Measurements from ENCODE around the gene CD80. TPM values are rescaled to one million over a fixed set of nuclear protein-coding genes. Genes with fewer than 3 reads are reported as not detected.
"Not testable (repeated sequence)": the region's sequence is repeated elsewhere in the genome, so short reads cannot be mapped to it uniquely, and the experiment has no call there.

CD80 gene
- total RNA-seq, 1 donor: not detected

DNA sequence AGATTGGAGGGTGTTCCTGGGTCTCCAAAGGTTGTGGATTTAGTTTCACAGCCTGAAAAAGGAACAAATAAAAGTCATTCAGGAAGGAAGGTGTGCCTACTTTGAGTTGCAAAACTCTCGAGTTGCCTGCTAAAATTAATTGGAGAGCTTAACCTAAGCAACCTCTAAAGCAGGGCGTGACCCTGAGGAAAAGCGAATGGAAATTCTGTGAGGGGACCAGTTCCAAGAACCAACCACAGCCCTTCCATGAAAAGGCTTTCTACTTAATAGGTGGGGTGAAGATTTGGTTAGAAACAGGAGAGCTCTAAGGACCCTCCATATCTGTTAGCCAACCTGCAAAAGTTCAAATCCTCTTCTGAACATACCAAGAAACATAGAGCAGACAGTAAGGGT lies 1.5 kb downstream of the CD80 start:
- no peak for DNase-seq (ENCODE audit: low read depth)
- TF ChIP-seq, protein P1, sequence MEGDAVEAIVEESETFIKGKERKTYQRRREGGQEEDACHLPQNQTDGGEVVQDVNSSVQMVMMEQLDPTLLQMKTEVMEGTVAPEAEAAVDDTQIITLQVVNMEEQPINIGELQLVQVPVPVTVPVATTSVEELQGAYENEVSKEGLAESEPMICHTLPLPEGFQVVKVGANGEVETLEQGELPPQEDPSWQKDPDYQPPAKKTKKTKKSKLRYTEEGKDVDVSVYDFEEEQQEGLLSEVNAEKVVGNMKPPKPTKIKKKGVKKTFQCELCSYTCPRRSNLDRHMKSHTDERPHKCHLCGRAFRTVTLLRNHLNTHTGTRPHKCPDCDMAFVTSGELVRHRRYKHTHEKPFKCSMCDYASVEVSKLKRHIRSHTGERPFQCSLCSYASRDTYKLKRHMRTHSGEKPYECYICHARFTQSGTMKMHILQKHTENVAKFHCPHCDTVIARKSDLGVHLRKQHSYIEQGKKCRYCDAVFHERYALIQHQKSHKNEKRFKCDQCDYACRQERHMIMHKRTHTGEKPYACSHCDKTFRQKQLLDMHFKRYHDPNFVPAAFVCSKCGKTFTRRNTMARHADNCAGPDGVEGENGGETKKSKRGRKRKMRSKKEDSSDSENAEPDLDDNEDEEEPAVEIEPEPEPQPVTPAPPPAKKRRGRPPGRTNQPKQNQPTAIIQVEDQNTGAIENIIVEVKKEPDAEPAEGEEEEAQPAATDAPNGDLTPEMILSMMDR (IDR thresholded peaks at IDR 0.05; ENCODE audit: insufficient read depth, low read depth, low read length): no peak
- H3K4me3 ChIP-seq (ENCODE audit: low read depth, low read length): no peak overlapping the region

DNA sequence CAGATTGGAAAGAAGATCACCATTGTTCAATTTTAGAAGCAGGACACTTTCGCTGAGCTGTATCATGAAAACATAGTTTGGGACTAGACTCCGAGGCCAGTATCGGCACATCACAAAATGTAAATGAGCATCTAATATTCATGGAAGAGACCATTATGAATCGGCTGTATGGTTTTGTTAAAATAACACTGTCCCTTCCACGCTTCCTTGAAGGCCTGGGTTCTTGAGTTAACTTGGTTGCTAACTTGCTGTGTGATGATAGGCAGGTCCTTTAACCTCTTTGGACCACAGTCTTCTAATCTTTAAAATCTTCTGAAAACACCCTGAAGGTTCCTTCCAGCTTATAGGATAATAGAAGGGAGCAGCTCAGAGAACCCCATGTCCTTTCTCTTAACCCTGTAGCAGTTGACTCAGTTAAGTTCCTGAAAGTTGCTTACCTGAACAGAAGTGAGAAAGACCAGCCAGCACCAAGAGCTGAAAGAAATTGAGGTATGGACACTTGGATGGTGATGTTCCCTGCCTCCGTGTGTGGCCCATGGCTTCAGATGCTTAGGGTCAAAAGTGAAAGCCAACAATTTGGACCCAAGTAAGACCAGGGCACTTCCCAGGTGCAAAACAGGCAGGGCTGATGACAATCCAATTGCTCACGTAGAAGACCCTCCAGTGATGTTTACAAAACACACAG lies 2.1 kb downstream of the CD80 start:
- TF ChIP-seq, protein P1 (IDR thresholded peaks at IDR 0.05; ENCODE audit: insufficient read depth, low read depth, low read length): no peak
- H3K4me3 ChIP-seq (ENCODE audit: low read depth, low read length): no peak overlapping the region
- DNase-seq (ENCODE audit: low read depth): no peak

DNA sequence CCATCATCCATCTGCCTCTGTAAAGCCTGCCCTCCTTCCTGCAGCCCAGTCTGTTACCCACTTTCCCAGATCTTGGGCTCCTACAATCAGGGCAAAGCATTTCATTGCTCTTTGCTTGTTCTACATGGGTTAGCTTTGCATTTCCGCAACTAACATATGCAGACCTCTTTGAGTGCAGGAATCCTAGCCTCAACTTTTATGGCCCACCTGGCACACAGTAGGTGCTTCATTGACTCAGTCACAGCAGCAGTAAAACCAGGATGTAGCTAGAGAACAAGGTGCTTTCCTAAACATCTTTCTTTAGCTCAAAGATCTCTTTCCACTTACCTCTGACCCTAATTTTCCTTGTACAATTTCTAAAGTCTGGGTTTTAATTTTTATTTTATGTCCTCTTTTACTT lies 3.5 kb downstream of the CD80 start:
- H3K4me3 ChIP-seq (ENCODE audit: low read depth, low read length): no peak overlapping the region
- TF ChIP-seq, protein P1 (IDR thresholded peaks at IDR 0.05; ENCODE audit: insufficient read depth, low read depth, low read length): no peak
- DNase-seq (ENCODE audit: low read depth): no peak

DNA sequence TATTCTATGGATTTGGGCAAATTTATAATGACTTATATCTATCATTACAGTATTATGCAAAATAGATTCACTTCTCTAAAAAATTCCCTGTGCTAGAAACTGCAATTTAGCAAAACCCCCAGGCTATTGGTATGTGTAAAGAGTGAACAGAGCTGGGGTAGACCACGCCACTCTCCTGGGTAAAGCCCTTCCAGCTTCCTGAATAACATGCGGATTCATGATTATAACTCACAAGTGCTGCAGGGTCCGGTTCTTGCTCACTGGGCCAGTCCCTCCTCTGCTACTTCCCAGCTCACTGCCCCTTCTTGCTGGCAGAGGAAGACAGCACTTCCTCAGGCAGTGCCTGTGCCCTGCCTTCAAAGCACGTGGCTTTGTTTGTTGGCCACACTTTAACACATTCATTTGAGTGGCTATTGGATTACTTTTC lies 4.1 kb downstream of the CD80 start:
- no peak for DNase-seq (ENCODE audit: low read depth)
- TF ChIP-seq, protein P1 (IDR thresholded peaks at IDR 0.05; ENCODE audit: insufficient read depth, low read depth, low read length): no peak
- H3K4me3 ChIP-seq (ENCODE audit: low read depth, low read length): no peak overlapping the region

DNA sequence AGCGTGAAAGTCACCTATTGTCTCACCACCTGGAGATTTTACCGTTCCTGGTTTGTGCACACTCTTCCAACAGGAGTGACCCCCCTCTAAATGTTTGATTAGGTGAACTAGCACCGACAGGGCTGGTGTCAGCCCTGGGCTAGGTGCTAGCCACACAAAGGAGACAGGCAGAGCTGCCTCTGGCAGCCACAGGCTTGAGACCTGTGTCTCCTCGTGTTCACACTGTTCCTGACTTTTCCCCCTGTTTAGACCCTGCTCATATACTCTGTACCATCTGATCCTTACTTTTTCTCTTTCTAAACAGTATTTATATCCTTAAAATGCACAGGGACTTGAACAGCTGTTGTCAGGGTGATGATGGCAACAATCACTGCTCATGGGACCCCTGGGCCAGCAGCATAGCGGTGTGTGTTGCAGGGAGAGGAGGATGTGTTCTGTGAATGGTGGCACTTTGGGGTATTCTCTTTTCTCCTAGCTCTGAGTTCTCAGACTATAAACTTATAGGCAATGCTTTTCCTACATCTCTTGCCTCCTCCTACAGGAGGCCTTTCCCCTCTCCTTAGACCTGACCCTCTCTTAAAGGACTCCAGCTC lies 5.5 kb downstream of the CD80 start:
- DNase-seq (ENCODE audit: low read depth): no peak
- H3K4me3 ChIP-seq (ENCODE audit: low read depth, low read length): no peak overlapping the region
- TF ChIP-seq, protein P1 (IDR thresholded peaks at IDR 0.05; ENCODE audit: insufficient read depth, low read depth, low read length): no peak

DNA sequence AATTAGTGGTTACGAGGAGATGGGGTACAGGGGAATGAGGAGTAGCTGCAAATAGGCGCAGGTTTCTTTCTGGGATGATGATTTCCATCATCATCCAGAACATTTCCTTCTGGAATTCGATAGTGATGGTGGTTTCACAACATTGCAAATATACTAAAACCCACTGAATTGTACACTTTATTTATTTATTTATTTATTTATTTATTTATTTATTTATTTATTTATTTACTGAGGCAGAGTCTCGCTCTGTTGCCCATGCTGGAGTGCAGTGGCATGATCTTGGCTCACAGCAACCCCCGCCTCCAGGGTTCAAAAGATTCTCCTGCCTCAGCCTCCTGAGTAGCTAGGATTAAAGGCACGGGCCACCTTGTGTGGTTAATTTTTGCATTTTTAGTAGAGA lies 6.5 kb downstream of the CD80 start:
- not testable (repeated sequence) for H3K4me3 ChIP-seq (ENCODE audit: low read depth, low read length); DNase-seq (ENCODE audit: low read depth)

DNA sequence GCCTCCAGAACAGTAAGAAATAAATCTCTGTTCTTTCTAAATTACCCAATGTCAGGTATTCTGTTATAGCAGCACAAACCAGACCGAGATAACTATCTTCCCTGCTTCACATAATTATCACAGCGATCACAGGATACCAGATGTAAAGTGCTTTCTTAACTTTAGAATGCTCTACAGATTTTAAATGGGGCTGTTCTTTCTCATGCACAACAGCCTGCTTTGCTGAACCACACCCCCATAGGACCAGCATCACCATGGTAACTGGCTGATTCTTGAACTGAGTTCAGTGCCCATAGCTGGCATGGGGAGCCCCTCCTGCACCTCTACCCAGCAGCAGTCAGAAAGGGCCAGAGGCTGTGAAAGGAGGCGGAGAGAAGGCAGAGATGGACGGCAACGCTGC lies 7.8 kb downstream of the CD80 start:
- DNase-seq (ENCODE audit: low read depth): no peak
- no peak overlapping the region for H3K4me3 ChIP-seq (ENCODE audit: low read depth, low read length)
- TF ChIP-seq, protein P1 (IDR thresholded peaks at IDR 0.05; ENCODE audit: insufficient read depth, low read depth, low read length): no peak
